ENCODE data around the gene EGFR. TPM values are rescaled to one million over a fixed set of nuclear protein-coding genes. Genes with fewer than 3 reads are reported as not detected.
"Not testable (repeated sequence)": the region's sequence is repeated elsewhere in the genome, so short reads cannot be mapped to it uniquely, and the experiment has no call there.

EGFR gene
- total RNA-seq, 4 donors from 2014 or later, result 36.4 to 73.6 (median 38.7) TPM

GRCh38 chr7:55034776-55035175 is 16.0 kb downstream of the EGFR start:
- H3K9me3 ChIP-seq, result no peaks in the 10 kb centered on the region
- peaks cover 0 to 4% of the 10 kb centered on the region in 2 donors for H3K4me1 ChIP-seq
- TF ChIP-seq POLR2A (IDR thresholded peaks at IDR 0.05) (no peak), CTCF (IDR thresholded peaks at IDR 0.05) (no peak)
- H3K4me3 ChIP-seq, result no peak overlapping the region
- H3K27me3 ChIP-seq, result no peaks in the 10 kb centered on the region
- intact Hi-C loops (cut with DNase I; ENCODE audit: low total_unique reads), result no loop called here
- no peak for DNase-seq
- H3K27ac ChIP-seq, result peak overlapping the region in 1 of 2 donors; percentile 2
- no peaks in the 10 kb centered on the region for H3K36me3 ChIP-seq

GRCh38 chr7:55035410-55035809 is 16.6 kb downstream of the EGFR start:
- H3K27ac ChIP-seq; H3K4me3 ChIP-seq; H3K36me3 ChIP-seq; H3K27me3 ChIP-seq; DNase-seq; H3K4me1 ChIP-seq; H3K9me3 ChIP-seq; intact Hi-C loops (cut with DNase I; ENCODE audit: low total_unique reads): not testable (repeated sequence)

- Histone ChIP-seq H3K27ac (no peak overlapping the region), H3K9me3 (no peaks in the 10 kb centered on the region), H3K4me3 (no peak overlapping the region), H3K4me1 (peaks cover 0 to 4% of the 10 kb centered on the region in 2 donors), H3K27me3 (no peaks in the 10 kb centered on the region), H3K36me3 (no peaks in the 10 kb centered on the region)
- no peak for DNase-seq
- intact Hi-C loops (cut with DNase I; ENCODE audit: low total_unique reads), result no loop called here
- TF ChIP-seq POLR2A (IDR thresholded peaks at IDR 0.05) (no peak), CTCF (IDR thresholded peaks at IDR 0.05) (no peak)
Measured at GRCh38 chr7:55036950-55037736, 18.3 kb downstream of the EGFR start.

- intact Hi-C loops (cut with DNase I; ENCODE audit: low total_unique reads), result no loop called here
- no peaks in the 10 kb centered on the region for H3K9me3 ChIP-seq
- H3K4me3 ChIP-seq, result no peak overlapping the region
- no peaks in the 10 kb centered on the region for H3K4me1 ChIP-seq
- no peak for DNase-seq
- H3K27ac ChIP-seq, result no peak overlapping the region
- H3K36me3 ChIP-seq, result no peaks in the 10 kb centered on the region
- no peak for TF ChIP-seq CTCF (IDR thresholded peaks at IDR 0.05)
- TF ChIP-seq POLR2A (IDR thresholded peaks at IDR 0.05), result no peak
- H3K27me3 ChIP-seq, result no peaks in the 10 kb centered on the region
Measured at GRCh38 chr7:55043691-55044370, 25.0 kb downstream of the EGFR start.

GRCh38 chr7:55044371-55044717 is 25.5 kb downstream of the EGFR start:
- DNase-seq, result no peak
- Histone ChIP-seq H3K4me1 (no peaks in the 10 kb centered on the region), H3K4me3 (no peak overlapping the region), H3K36me3 (no peaks in the 10 kb centered on the region), H3K27me3 (no peaks in the 10 kb centered on the region), H3K9me3 (no peaks in the 10 kb centered on the region), H3K27ac (no peak overlapping the region)
- no peak for TF ChIP-seq POLR2A (IDR thresholded peaks at IDR 0.05)
- no peak for TF ChIP-seq CTCF (IDR thresholded peaks at IDR 0.05)
- intact Hi-C loops (cut with DNase I; ENCODE audit: low total_unique reads), result no loop called here

Measured in uterus (tissue), 4 donors.